ENCODE data around the gene RPS15. TPM values are rescaled to one million over a fixed set of nuclear protein-coding genes. Genes with fewer than 3 reads are reported as not detected.

Gene RPS15
- total RNA-seq, 1 experiment from 2014 or later, result 1,862 TPM

DNA sequence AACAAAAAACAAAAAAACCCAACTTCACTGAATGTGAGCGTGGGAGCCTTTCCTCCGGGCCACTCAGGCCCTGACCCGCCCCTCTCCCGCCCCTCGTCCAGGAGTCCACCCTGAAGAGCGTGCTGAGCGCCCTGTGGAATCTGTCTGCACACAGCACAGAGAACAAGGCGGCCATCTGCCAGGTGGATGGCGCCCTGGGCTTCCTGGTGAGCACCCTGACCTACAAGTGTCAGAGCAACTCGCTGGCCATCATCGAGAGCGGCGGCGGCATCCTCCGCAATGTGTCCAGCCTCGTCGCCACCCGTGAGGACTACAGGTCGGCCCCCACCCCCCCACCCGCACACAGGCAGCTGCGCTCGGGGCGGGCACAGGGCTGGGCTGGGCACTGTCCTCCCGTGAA, 23.7 kb downstream of the RPS15 start:
- H3K4me3 ChIP-seq (replicated peaks in 1 of 2; ENCODE audit: low read depth in 1 of 2, low read length in 2 of 2), result no peak overlapping the region
- no peaks in the 10 kb centered on the region for H4K20me1 ChIP-seq (ENCODE audit: insufficient read depth)
- RAD21 ChIA-PET (ENCODE audit: low non-redundant PET in 1 of 2, low total read pairs in 2 of 2, uncharacterized antibody in 2 of 2, unreplicated experiment in 2 of 2), result no interaction called here
- BruUV-seq (replicated peaks), result no TSS peak
- H3K27ac ChIP-seq (ENCODE audit: low read depth, low read length), result no peak overlapping the region
- TF ChIP-seq SRF (IDR thresholded peaks at IDR 0.05; ENCODE audit: low read depth) (no peak), ZNF274 (IDR thresholded peaks at IDR 0.05; ENCODE audit: low read depth, low read length) (no peak), EGR1 (IDR thresholded peaks at IDR 0.05; ENCODE audit: low read depth) (no peak), SIN3A (IDR thresholded peaks at IDR 0.05; ENCODE audit: low read depth) (no peak), SP1 (IDR thresholded peaks at IDR 0.05; ENCODE audit: low read depth) (no peak), ELF1 (IDR thresholded peaks at IDR 0.05; ENCODE audit: borderline replicate concordance, low read depth) (no peak), POLR2A (IDR thresholded peaks at IDR 0.05; ENCODE audit: borderline replicate concordance, extremely low read depth, insufficient read depth, insufficient read length) (no peak)
- TF ChIP-seq, protein P1, sequence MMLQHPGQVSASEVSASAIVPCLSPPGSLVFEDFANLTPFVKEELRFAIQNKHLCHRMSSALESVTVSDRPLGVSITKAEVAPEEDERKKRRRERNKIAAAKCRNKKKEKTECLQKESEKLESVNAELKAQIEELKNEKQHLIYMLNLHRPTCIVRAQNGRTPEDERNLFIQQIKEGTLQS (IDR thresholded peaks at IDR 0.05), result no peak
- TF ChIP-seq, protein P2, sequence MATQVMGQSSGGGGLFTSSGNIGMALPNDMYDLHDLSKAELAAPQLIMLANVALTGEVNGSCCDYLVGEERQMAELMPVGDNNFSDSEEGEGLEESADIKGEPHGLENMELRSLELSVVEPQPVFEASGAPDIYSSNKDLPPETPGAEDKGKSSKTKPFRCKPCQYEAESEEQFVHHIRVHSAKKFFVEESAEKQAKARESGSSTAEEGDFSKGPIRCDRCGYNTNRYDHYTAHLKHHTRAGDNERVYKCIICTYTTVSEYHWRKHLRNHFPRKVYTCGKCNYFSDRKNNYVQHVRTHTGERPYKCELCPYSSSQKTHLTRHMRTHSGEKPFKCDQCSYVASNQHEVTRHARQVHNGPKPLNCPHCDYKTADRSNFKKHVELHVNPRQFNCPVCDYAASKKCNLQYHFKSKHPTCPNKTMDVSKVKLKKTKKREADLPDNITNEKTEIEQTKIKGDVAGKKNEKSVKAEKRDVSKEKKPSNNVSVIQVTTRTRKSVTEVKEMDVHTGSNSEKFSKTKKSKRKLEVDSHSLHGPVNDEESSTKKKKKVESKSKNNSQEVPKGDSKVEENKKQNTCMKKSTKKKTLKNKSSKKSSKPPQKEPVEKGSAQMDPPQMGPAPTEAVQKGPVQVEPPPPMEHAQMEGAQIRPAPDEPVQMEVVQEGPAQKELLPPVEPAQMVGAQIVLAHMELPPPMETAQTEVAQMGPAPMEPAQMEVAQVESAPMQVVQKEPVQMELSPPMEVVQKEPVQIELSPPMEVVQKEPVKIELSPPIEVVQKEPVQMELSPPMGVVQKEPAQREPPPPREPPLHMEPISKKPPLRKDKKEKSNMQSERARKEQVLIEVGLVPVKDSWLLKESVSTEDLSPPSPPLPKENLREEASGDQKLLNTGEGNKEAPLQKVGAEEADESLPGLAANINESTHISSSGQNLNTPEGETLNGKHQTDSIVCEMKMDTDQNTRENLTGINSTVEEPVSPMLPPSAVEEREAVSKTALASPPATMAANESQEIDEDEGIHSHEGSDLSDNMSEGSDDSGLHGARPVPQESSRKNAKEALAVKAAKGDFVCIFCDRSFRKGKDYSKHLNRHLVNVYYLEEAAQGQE (IDR thresholded peaks at IDR 0.05; ENCODE audit: low read depth), result no peak
- TF ChIP-seq, protein P3, sequence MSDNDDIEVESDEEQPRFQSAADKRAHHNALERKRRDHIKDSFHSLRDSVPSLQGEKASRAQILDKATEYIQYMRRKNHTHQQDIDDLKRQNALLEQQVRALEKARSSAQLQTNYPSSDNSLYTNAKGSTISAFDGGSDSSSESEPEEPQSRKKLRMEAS (IDR thresholded peaks at IDR 0.05), result no peak
- no peak overlapping the region for H2AFZ ChIP-seq (ENCODE audit: low read depth, low read length, poor library complexity, severe bottlenecking)
- CTCF ChIA-PET, result no interaction called here
- H3K4me1 ChIP-seq (ENCODE audit: control insufficient read depth in 1 of 2, insufficient read depth in 2 of 2, low read length in 2 of 2), result peaks cover 0 to 15% of the 10 kb centered on the region in 2 experiments; a peak in 2 of 4 replicates
- POLR2A ChIA-PET, result no interaction called here
- peaks cover 0 to 3% of the 10 kb centered on the region in 2 experiments; a peak in 1 of 4 replicates for H3K36me3 ChIP-seq (ENCODE audit: control insufficient read depth in 1 of 2, insufficient read depth in 2 of 2, low read length in 2 of 2)
- H3K4me2 ChIP-seq (ENCODE audit: low read length), result no peak overlapping the region
- no peak for DNase-seq (ENCODE audit: low read depth, low spot score)
- no peak for ATAC-seq
- no peaks in the 10 kb centered on the region for H3K9me2 ChIP-seq (ENCODE audit: insufficient read depth)
- H3K79me2 ChIP-seq (ENCODE audit: insufficient read depth, low read length), result no peaks in the 10 kb centered on the region
- no peaks in the 10 kb centered on the region for H3K27me3 ChIP-seq (ENCODE audit: insufficient read depth, low read length)
- H3K9me3 ChIP-seq (ENCODE audit: control insufficient read depth in 1 of 2, insufficient read depth in 1 of 2, low read depth in 1 of 2, low read length in 2 of 2), result no peaks in the 10 kb centered on the region
- intact Hi-C loops (cut with micrococcal nuclease), result no loop called here
- no peak overlapping the region for H3K9ac ChIP-seq (ENCODE audit: low read length)
